B cell (primary cell): ENCODE data around the gene SLC29A4. TPM values are rescaled to one million over a fixed set of nuclear protein-coding genes. Genes with fewer than 3 reads are reported as not detected.
"Not testable (repeated sequence)": the region's sequence is repeated elsewhere in the genome, so short reads cannot be mapped to it uniquely, and the experiment has no call there.

Experiments
- ATAC-seq: fragments of 200-7000 bp; cut with Tn5 transposase; one replicate; pipeline ENCODE4 v1.10.0; 2021; ENCODE audit warnings: low read depth, mild to moderate bottlenecking, moderate number of reproducible peaks, moderate library complexity
- CTCF ChIA-PET: fragments of 350-600 bp; sonication (Branson Sonifier 250); formaldehyde crosslinking; loops from one replicate; lab custom pipeline; 2021; ENCODE audit warnings: antibody characterized with exemption, inconsistent platforms; lab: Charles Lee
- POLR2A ChIA-PET: fragments of 350-600 bp; sonication (Branson Sonifier 250); formaldehyde crosslinking; loops from one replicate; lab custom pipeline; 2021; ENCODE audit warnings: antibody characterized with exemption; lab: Charles Lee
- DNase-seq: peaks from one replicate; pipeline ENCODE4 v3.0.0; 2013
- H2AFZ ChIP-seq: 2 replicates; pipeline ENCODE4 v1.6.1; 2012; ENCODE audit warnings: mild to moderate bottlenecking, low read depth, low read length; ENCODE audit not compliant: insufficient read depth, poor library complexity, severe bottlenecking
- H3K27ac ChIP-seq, 2 donors: 1 replicate in 1 of 2; 2 replicates in 1 of 2; pipeline ENCODE4 v1.5.1; 2012 to 2013; ENCODE audit warnings: low read length in 2 of 2, mild to moderate bottlenecking in 2 of 2, moderate library complexity in 1 of 2
- H3K27me3 ChIP-seq, 4 experiments: fragments of 200-600 bp in 1 of 4; sonication (generic) in 1 of 4; replicated peaks in 1 of 4; 1 replicate in 2 of 4; 2 replicates in 2 of 4; pipeline versions ENCODE4 v1.6.1 to v1.7.0; 2013 to 2016; ENCODE audit warnings: low read length in 3 of 4, mild to moderate bottlenecking in 2 of 4, mixed read lengths in 1 of 4, moderate library complexity in 1 of 4; ENCODE audit not compliant: insufficient read depth in 4 of 4, control insufficient read depth in 3 of 4; ENCODE audit errors: control extremely low read depth in 1 of 4
- H3K36me3 ChIP-seq, 2 experiments: replicated peaks in 1 of 2; 1 replicate in 1 of 2; 2 replicates in 1 of 2; pipeline versions ENCODE4 v1.6.1 to v1.7.1; 2013; ENCODE audit warnings: low read length in 1 of 2; ENCODE audit not compliant: insufficient read depth in 2 of 2, control insufficient read depth in 1 of 2; ENCODE audit errors: control extremely low read depth in 1 of 2, extremely low read depth in 1 of 2
- H3K4me1 ChIP-seq, 2 donors: fragments of 200-600 bp in 1 of 2; sonication (generic) in 1 of 2; 1 replicate in 1 of 2; 2 replicates in 1 of 2; pipeline versions ENCODE4 v1.5.1 to v1.6.1; 2013 to 2017; ENCODE audit warnings: low read length in 2 of 2; ENCODE audit not compliant: control insufficient read depth in 2 of 2, insufficient read depth in 2 of 2
- H3K4me2 ChIP-seq: replicated peaks from 2 replicates; pipeline ENCODE3; 2012; ENCODE audit warnings: mild to moderate bottlenecking, low read depth, low read length; ENCODE audit not compliant: poor library complexity, severe bottlenecking
- H3K4me3 ChIP-seq, 5 experiments: fragments of 200-600 bp in 1 of 5; sonication (generic) in 1 of 5; 1 replicate in 3 of 5; 2 replicates in 2 of 5; pipeline versions ENCODE4 v1.5.1 to v1.7.0; 2011 to 2016; ENCODE audit warnings: low read length in 4 of 5, mild to moderate bottlenecking in 4 of 5, low read depth in 2 of 5, control low read depth in 1 of 5, moderate library complexity in 1 of 5; ENCODE audit not compliant: insufficient read depth in 1 of 5; ENCODE audit errors: control extremely low read depth in 1 of 5, extremely low read depth in 1 of 5
- H3K79me2 ChIP-seq: fragments of 200-600 bp; sonication (generic); one replicate; pipeline ENCODE4 v1.6.0; 2016; ENCODE audit warnings: low read length; ENCODE audit not compliant: control insufficient read depth, insufficient read depth
- H3K9ac ChIP-seq: fragments of 200-600 bp; sonication (generic); 2 replicates; pipeline ENCODE4 v1.6.1; 2017; ENCODE audit warnings: mild to moderate bottlenecking, low read length, moderate library complexity
- H3K9me3 ChIP-seq, 3 donors: one replicate each; pipeline versions ENCODE4 v1.6.1 to v1.7.1; 2013; ENCODE audit warnings: low read length in 2 of 3; ENCODE audit not compliant: control insufficient read depth in 2 of 3, insufficient read depth in 1 of 3; ENCODE audit errors: control extremely low read depth in 1 of 3
- H4K20me1 ChIP-seq: 2 replicates; pipeline ENCODE4 v1.6.0; 2012; ENCODE audit warnings: mild to moderate bottlenecking, low read length; ENCODE audit not compliant: insufficient read depth, control insufficient read depth, poor library complexity, severe bottlenecking
- H3K27ac Mint-ChIP-seq: one replicate; pipeline ENCODE4 v1.8.0; 2021; ENCODE audit warnings: mixed read lengths
- H3K27me3 Mint-ChIP-seq: one replicate; pipeline ENCODE4 v1.8.0; 2021; ENCODE audit warnings: mixed read lengths
- H3K4me1 Mint-ChIP-seq: one replicate; pipeline ENCODE4 v1.8.0; 2021; ENCODE audit warnings: mixed read lengths
- H3K4me3 Mint-ChIP-seq: one replicate; pipeline ENCODE4 v1.8.0; 2021; ENCODE audit warnings: mixed read lengths
- H3K9me3 Mint-ChIP-seq: one replicate; pipeline ENCODE4 v1.8.0; 2022; ENCODE audit warnings: mixed read lengths; ENCODE audit not compliant: insufficient read depth
- whole genome bisulfite sequencing: methylation state at CpG from one replicate; pipeline ENCODE4 v1.1.5; 2013; ENCODE audit warnings: missing lambda C conversion rate; ENCODE audit not compliant: insufficient coverage; 5-methylcytosine and 5-hydroxymethylcytosine counted together
- intact Hi-C: fragments of 100-400 bp; cut with micrococcal nuclease; formaldehyde crosslinking; loops from one replicate; pipeline ENCODE4 v1.10.0; 2022
- polyA plus RNA-seq: library from polyadenylated mRNA; depleted of rRNA; stranded (reverse); fragments of >200 nt; gene quantifications from 2 replicates; pipeline ENCODE4 v1.2.3, GENCODE V29; 2012
- total RNA-seq, 2 donors: library from RNA; stranded (reverse); fragments of 120-200 nt in 1 of 2; gene quantifications; 1 replicate in 1 of 2; 2 replicates in 1 of 2; pipeline versions ENCODE4 v1.2.3 to v1.2.4, GENCODE V29; 2013 to 2022

The SLC29A4 gene
- total and polyA plus RNA-seq, 2 donors (not counting 1 experiment from before 2014, with no cell fraction given) = 0.21 to 0.67 TPM

- H3K4me3 ChIP-seq, H3K4me1 Mint-ChIP-seq, H3K79me2 ChIP-seq, DNase-seq, intact Hi-C loops, H2AFZ ChIP-seq, H3K4me2 ChIP-seq, H3K27me3 Mint-ChIP-seq, H3K27ac Mint-ChIP-seq, POLR2A ChIA-PET, H3K9me3 ChIP-seq, H3K9ac ChIP-seq, H3K9me3 Mint-ChIP-seq, H3K27me3 ChIP-seq, H3K4me1 ChIP-seq, H4K20me1 ChIP-seq, ATAC-seq, H3K4me3 Mint-ChIP-seq, H3K36me3 ChIP-seq, H3K27ac ChIP-seq: not testable (repeated sequence)
- CTCF ChIA-PET = interaction anchor here (0.6 kb wide), 1 partner anchor 80 kb away, joined by 3 read pairs; no protein-coding TSS in a partner anchor
- WGBS = 80% methylated on average over 7 of the region's 14 CpGs
Measured at GRCh38 chr7:5253529-5253928, 29.2 kb upstream of the SLC29A4 start.

- H2AFZ ChIP-seq, H3K4me2 ChIP-seq, H3K4me3 Mint-ChIP-seq, H4K20me1 ChIP-seq, DNase-seq, intact Hi-C loops, H3K36me3 ChIP-seq, H3K4me3 ChIP-seq, H3K79me2 ChIP-seq, H3K27ac ChIP-seq, H3K27me3 ChIP-seq, H3K27me3 Mint-ChIP-seq, H3K9me3 Mint-ChIP-seq, H3K9ac ChIP-seq, ATAC-seq, H3K4me1 ChIP-seq, H3K4me1 Mint-ChIP-seq, H3K9me3 ChIP-seq, H3K27ac Mint-ChIP-seq: not testable (repeated sequence)
- no CpG with 5 or more reads among the region's 9 CpGs for WGBS
- ChIA-PET POLR2A (interaction anchor here (0.7 kb wide), 1 partner anchor 10 kb away, joined by 4 read pairs; no protein-coding TSS in a partner anchor), CTCF (interaction anchor here (0.7 kb wide), 2 partner anchors 110 to 271 kb away, joined by 4 to 5 read pairs; no protein-coding TSS in a partner anchor)
Measured at GRCh38 chr7:5254371-5254770, 28.4 kb upstream of the SLC29A4 start.
